Measurements from ENCODE around the gene TCF15.

DNA sequence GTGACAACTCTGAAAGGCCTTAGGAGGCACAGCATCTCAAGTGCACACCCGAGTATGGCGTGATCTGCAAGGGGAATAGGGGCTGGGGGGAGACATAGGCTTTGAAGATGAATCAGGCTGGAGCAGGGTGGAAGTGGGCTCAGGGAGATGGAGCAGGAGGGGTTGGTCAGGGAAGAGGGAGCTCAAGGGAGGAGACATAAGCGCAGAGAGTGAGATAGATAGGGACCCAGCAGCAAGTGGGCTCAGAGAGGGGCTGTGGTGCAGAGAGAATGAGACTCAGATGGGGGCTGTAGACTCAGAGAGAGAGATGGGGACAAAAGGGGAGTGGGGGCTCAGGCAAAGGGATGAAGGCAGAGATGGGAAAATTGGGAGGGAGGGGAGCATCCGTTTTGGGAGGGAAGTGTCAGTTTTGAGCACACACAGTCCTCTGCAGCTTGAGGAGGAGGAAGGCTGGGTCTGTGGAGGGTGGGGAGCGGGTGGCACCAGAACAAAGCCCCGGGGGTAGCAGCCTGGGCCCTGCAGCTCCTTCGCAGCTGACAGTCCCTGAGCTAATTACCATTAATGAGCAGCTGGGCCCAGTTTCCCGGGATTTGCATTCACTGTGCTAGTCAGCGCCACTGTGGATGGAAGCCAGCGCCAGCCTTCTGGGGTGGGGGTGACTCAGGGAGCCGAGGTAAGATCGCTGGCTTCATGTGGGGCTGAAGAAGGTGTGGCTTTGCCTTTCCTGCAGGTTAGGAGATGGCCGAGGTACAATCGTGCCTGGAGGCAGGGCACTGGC, 24.2 kb upstream of the TCF15 start:
- TF ChIP-seq, protein P1, sequence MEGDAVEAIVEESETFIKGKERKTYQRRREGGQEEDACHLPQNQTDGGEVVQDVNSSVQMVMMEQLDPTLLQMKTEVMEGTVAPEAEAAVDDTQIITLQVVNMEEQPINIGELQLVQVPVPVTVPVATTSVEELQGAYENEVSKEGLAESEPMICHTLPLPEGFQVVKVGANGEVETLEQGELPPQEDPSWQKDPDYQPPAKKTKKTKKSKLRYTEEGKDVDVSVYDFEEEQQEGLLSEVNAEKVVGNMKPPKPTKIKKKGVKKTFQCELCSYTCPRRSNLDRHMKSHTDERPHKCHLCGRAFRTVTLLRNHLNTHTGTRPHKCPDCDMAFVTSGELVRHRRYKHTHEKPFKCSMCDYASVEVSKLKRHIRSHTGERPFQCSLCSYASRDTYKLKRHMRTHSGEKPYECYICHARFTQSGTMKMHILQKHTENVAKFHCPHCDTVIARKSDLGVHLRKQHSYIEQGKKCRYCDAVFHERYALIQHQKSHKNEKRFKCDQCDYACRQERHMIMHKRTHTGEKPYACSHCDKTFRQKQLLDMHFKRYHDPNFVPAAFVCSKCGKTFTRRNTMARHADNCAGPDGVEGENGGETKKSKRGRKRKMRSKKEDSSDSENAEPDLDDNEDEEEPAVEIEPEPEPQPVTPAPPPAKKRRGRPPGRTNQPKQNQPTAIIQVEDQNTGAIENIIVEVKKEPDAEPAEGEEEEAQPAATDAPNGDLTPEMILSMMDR (IDR thresholded peaks at IDR 0.05; ENCODE audit: low read length) = no peak
- TF ChIP-seq EZH2 (IDR thresholded peaks at IDR 0.05; ENCODE audit: borderline replicate concordance, low read length) = no peak

All from OCI-LY1 (cell line).